Kidney epithelial cell (primary cell): Measurements from ENCODE around the gene RNF214. TPM values are rescaled to one million over a fixed set of nuclear protein-coding genes. Genes with fewer than 3 reads are reported as not detected.

Experiments
- DNase-seq: peaks from one replicate; pipeline ENCODE4 v3.0.0-alpha.2; 2010; ENCODE audit warnings: low read depth
- H3K27me3 ChIP-seq: 2 replicates; pipeline ENCODE4 v1.6.0; 2011; ENCODE audit warnings: low read length; ENCODE audit not compliant: control insufficient read depth, insufficient read depth
- H3K36me3 ChIP-seq: 2 replicates; pipeline ENCODE4 v1.5.1; 2011; ENCODE audit warnings: low read length; ENCODE audit not compliant: control insufficient read depth, insufficient read depth
- H3K4me3 ChIP-seq: 2 replicates; pipeline ENCODE4 v1.5.1; 2011; ENCODE audit warnings: low read depth, mild to moderate bottlenecking, control low read depth, low read length
- total RNA-seq: library from RNA; depleted of rRNA; stranded (reverse); fragments of >200 nt; gene quantifications from 2 replicates; pipeline ENCODE4 v1.2.3, GENCODE V29; 2015
- TF ChIP-seq, protein P1 (sequence below): IDR thresholded peaks from 2 replicates; pipeline ENCODE4 v1.5.1; 2011; ENCODE audit warnings: mild to moderate bottlenecking, moderate library complexity, low read length, control low read depth, inconsistent platforms; ENCODE audit not compliant: insufficient read depth, poor library complexity, severe bottlenecking

Gene RNF214
- total RNA-seq, 1 donor from 2014 or later = 11.7 TPM

DNA sequence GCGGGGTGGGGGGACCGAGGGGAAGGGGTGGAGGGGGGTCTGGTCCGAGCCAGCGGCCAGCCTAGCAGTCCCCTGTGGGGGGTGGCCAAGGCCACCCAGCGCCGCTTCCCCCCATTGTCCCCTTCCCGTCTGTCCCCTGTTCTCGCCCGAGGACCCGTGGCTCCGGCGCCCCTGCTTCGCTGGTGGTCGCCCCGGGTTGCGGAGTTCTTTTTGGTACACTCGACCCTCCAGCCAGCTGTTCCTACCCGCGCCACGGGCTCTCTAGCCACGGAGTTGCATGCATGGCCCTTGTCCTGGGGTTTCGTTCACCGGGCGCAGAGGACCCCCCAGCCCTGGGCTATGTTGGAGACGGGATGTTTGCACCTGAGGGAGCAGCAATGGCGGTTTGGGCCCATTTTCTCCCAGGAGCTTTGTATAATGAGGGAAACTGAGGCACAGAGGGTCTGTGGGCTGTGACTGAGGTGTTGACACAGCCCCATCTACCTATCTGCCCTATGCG lies 489 bp downstream of the RNF214 start:
- H3K4me3 ChIP-seq = peak overlapping the region; percentile 96
- DNase-seq = no peak
- TF ChIP-seq, protein P1, sequence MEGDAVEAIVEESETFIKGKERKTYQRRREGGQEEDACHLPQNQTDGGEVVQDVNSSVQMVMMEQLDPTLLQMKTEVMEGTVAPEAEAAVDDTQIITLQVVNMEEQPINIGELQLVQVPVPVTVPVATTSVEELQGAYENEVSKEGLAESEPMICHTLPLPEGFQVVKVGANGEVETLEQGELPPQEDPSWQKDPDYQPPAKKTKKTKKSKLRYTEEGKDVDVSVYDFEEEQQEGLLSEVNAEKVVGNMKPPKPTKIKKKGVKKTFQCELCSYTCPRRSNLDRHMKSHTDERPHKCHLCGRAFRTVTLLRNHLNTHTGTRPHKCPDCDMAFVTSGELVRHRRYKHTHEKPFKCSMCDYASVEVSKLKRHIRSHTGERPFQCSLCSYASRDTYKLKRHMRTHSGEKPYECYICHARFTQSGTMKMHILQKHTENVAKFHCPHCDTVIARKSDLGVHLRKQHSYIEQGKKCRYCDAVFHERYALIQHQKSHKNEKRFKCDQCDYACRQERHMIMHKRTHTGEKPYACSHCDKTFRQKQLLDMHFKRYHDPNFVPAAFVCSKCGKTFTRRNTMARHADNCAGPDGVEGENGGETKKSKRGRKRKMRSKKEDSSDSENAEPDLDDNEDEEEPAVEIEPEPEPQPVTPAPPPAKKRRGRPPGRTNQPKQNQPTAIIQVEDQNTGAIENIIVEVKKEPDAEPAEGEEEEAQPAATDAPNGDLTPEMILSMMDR = no peak
- no peaks in the 10 kb centered on the region for H3K27me3 ChIP-seq
- H3K36me3 ChIP-seq = no peaks in the 10 kb centered on the region

DNA sequence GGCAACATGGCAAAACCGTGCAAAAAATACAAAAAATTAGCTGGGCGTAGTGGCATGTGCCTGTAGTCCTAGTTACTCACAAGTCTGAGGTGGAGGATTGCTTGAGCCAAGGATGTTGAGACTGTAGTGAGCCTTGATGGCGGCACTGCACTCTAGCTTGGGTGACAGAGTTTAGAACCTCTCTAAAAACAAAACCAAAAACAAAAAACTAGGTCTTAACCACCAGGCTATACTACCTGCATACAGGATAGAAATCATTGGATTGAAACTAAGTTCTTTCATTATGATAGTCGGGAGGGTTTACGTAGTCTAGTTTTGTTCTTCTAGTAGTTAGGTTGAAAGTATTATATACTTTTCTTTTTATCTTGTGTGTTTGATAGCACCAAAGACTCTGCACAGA lies 5.8 kb downstream of the RNF214 start:
- Histone ChIP-seq H3K4me3 (no peak overlapping the region), H3K27me3 (no peaks in the 10 kb centered on the region), H3K36me3 (no peaks in the 10 kb centered on the region)
- no peak for DNase-seq
- TF ChIP-seq, protein P1 = no peak

DNA sequence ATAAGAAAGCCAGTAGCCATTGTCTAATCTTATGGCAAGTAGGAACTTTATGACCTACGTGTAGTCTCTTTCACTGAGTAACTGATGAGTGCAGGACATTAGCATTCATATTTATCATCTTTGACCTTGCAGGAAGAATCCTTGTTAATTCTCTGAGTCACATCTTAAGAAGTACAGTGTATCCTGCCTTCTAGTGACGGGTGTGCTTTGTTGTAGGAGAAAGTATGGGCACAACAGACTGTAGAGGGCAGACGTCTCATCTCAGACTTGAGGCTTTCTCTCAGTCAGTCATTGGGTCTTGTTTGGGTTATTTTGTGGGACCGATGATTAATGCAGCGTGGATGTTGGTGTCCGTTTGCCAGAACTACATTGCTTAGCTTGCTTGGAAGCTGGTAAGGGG lies 6.8 kb downstream of the RNF214 start:
- no peak overlapping the region for H3K4me3 ChIP-seq
- TF ChIP-seq, protein P1 = peak; percentile 36
- DNase-seq = no peak
- H3K27me3 ChIP-seq = no peaks in the 10 kb centered on the region
- H3K36me3 ChIP-seq = no peaks in the 10 kb centered on the region

DNA sequence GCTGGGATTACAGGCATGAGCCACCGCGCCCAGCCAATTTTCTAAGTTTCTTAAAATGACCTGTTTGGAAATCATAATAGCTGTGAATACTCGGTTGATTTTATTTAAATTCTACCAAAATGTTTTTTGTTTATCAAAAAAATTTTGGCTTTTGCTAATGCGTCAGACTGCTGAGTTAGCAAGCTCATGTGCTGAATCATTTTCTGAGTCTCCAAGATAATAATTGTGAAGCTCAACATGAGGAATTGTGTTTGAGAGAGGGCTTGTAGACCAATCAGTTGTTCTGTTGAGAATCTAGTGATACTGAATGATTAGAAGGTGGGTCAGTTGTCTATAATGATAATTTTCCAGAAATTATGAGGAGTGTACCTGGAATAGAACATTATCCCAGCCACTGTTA lies 15.9 kb downstream of the RNF214 start:
- Histone ChIP-seq H3K36me3 (no peaks in the 10 kb centered on the region), H3K4me3 (no peak overlapping the region), H3K27me3 (no peaks in the 10 kb centered on the region)
- no peak for DNase-seq
- TF ChIP-seq, protein P1 = no peak

DNA sequence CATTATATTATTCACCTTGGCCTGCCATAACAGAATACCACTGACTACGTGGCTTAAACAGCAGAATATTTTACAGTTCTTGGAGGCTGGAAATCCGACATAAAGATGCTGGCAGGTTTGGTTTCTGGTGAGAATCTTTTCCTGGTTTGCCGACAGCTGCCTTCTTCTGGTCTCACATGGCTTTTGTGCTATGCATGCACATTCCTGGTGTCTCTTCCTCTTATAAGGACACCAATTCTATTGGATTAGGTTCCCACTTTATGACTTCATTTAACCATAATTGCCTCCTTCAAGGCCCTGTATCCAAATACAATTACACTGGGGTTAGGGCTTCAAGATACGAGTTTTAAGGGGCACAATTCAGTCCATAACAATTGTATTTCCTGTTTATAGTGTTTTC lies 17.1 kb downstream of the RNF214 start:
- TF ChIP-seq, protein P1 = no peak
- Histone ChIP-seq H3K27me3 (no peaks in the 10 kb centered on the region), H3K36me3 (no peaks in the 10 kb centered on the region), H3K4me3 (no peak overlapping the region)
- no peak for DNase-seq

DNA sequence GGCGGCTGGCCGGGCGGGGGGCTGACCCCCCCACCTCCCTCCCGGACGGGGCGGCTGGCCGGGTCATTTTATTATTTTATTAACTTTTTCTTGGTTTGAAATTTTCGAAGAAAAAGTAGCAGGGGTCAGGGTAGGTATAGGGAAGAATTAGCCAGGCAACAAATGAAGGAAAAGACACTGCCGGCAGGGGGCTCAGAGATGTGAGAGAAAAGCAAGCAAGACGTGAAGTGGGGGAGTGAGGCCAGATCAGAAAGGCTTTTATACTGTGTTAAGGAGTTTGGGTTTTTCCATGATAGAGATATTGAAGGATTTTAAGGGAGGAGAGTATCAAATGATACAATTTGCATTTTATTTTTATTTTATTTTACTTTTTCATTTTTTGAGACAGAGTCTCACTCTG lies 19.0 kb downstream of the RNF214 start:
- no peaks in the 10 kb centered on the region for H3K36me3 ChIP-seq
- no peak for DNase-seq

More for the DNA sequence above, 19.0 kb downstream of the RNF214 start:
- TF ChIP-seq, protein P1 = no peak
- Histone ChIP-seq H3K27me3 (no peaks in the 10 kb centered on the region), H3K4me3 (no peak overlapping the region)
